Measurements from ENCODE around the gene INSYN2A.

DNA sequence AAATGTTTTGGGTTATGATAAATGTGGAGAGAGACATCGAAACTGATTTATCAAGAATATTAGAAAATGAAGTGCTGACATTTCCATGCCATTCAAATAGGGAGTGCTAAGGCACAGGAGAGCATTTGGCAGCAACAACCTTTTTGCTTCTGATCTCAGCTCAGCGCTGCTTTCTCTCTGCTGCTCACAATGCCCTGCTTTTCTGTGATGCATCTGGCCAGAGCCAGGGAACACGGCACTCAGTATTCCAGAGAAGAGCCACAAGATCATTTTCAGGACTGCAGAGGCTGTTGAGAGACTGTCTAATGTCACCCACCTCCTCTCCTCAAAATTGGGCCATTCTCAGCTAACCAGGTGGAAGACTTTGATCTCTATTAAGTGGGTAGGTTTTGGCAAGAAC is 28.1 kb downstream of the INSYN2A start:
- TF ChIP-seq, protein P1, sequence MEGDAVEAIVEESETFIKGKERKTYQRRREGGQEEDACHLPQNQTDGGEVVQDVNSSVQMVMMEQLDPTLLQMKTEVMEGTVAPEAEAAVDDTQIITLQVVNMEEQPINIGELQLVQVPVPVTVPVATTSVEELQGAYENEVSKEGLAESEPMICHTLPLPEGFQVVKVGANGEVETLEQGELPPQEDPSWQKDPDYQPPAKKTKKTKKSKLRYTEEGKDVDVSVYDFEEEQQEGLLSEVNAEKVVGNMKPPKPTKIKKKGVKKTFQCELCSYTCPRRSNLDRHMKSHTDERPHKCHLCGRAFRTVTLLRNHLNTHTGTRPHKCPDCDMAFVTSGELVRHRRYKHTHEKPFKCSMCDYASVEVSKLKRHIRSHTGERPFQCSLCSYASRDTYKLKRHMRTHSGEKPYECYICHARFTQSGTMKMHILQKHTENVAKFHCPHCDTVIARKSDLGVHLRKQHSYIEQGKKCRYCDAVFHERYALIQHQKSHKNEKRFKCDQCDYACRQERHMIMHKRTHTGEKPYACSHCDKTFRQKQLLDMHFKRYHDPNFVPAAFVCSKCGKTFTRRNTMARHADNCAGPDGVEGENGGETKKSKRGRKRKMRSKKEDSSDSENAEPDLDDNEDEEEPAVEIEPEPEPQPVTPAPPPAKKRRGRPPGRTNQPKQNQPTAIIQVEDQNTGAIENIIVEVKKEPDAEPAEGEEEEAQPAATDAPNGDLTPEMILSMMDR (IDR thresholded peaks at IDR 0.05), result no peak
- TF ChIP-seq POLR2A (IDR thresholded peaks at IDR 0.05), result no peak

All from heart left ventricle (tissue), 13 donors.